Measurements from ENCODE around the gene ZNF213. TPM values are rescaled to one million over a fixed set of nuclear protein-coding genes. Genes with fewer than 3 reads are reported as not detected.
"Not testable (repeated sequence)": the region's sequence is repeated elsewhere in the genome, so short reads cannot be mapped to it uniquely, and the experiment has no call there.

ZNF213 gene
- total and polyA plus RNA-seq, 2 experiments from 2014 or later = 2.9 to 10.4 TPM

GRCh38 chr16:3138342-3138741 is 3.5 kb downstream of the ZNF213 start:
- Mint-ChIP-seq H3K27ac (no peak overlapping the region), H3K36me3 (ENCODE audit: low read depth) (peaks cover 6% of the 10 kb centered on the region), H3K4me3 (no peak overlapping the region), H3K27me3 (ENCODE audit: insufficient read depth, low read depth, poor library complexity) (peaks cover 15% of the 10 kb centered on the region), H3K4me1 (peaks cover 5% of the 10 kb centered on the region; the same call in 2 of the 3 replicates), H3K9me3 (peaks cover 3% of the 10 kb centered on the region; the same call in 2 of the 3 replicates)
- no peak overlapping the region for H3K4me3 ChIP-seq
- peaks cover 16% of the 10 kb centered on the region for H3K79me2 ChIP-seq (replicated peaks; ENCODE audit: insufficient read depth)
- H3F3A ChIP-seq (replicated peaks; ENCODE audit: low read depth) = peaks cover 15% of the 10 kb centered on the region; the same call in 1 of the 2 replicates
- H3K9me2 ChIP-seq (ENCODE audit: insufficient read depth) = no peaks in the 10 kb centered on the region
- peaks cover 10% of the 10 kb centered on the region for H3K4me1 ChIP-seq (ENCODE audit: insufficient read depth)
- H3K4me2 ChIP-seq = no peak overlapping the region
- ATAC-seq (no peak), DNase-seq (ENCODE audit: low spot score) (no peak)
- H3K27me3 ChIP-seq (ENCODE audit: insufficient read depth) = no peaks in the 10 kb centered on the region
- H3K36me3 ChIP-seq (ENCODE audit: insufficient read depth) = no peaks in the 10 kb centered on the region; the same call in 1 of the 2 replicates
- H4K20me1 ChIP-seq (replicated peaks; ENCODE audit: insufficient read depth) = no peaks in the 10 kb centered on the region; the same call in 1 of the 2 replicates
- no peak overlapping the region for H2AFZ ChIP-seq
- TF ChIP-seq STAT1 (IDR thresholded peaks at IDR 0.05; ENCODE audit: unreplicated experiment) (no peak), EZH2 (IDR thresholded peaks at IDR 0.05; ENCODE audit: low read depth, unreplicated experiment) (no peak)
- no peak overlapping the region for H3K27ac ChIP-seq (ENCODE audit: low read depth)

- DNase-seq (ENCODE audit: low spot score) (no peak), ATAC-seq (no peak)
- Histone ChIP-seq H3K27me3 (ENCODE audit: insufficient read depth) (no peaks in the 10 kb centered on the region), H2AFZ (no peak overlapping the region), H3K4me2 (no peak overlapping the region), H4K20me1 (replicated peaks; ENCODE audit: insufficient read depth) (no peaks in the 10 kb centered on the region), H3K36me3 (ENCODE audit: insufficient read depth) (no peaks in the 10 kb centered on the region; the same call in 1 of the 2 replicates), H3K9me2 (ENCODE audit: insufficient read depth) (no peaks in the 10 kb centered on the region), H3K4me3 (no peak overlapping the region), H3K27ac (ENCODE audit: low read depth) (no peak overlapping the region), H3K79me2 (replicated peaks; ENCODE audit: insufficient read depth) (peaks cover 10% of the 10 kb centered on the region), H3K4me1 (ENCODE audit: insufficient read depth) (peaks cover 7% of the 10 kb centered on the region), H3F3A (replicated peaks; ENCODE audit: low read depth) (peaks cover 15% of the 10 kb centered on the region; the same call in 1 of the 2 replicates)
- TF ChIP-seq NANOG (IDR thresholded peaks at IDR 0.05; ENCODE audit: borderline replicate concordance) (no peak), ZNF114 (CRISPR knock-in tag; IDR thresholded peaks at IDR 0.05) (no peak), EZH2 (IDR thresholded peaks at IDR 0.05; ENCODE audit: low read depth, unreplicated experiment) (no peak), CREB1 (CRISPR knock-in tag; IDR thresholded peaks at IDR 0.05; ENCODE audit: low read depth) (no peak), EZH2phosphoT487 (IDR thresholded peaks at IDR 0.05; ENCODE audit: unreplicated experiment) (no peak)
- Mint-ChIP-seq H3K4me3 (no peak overlapping the region; the same call in 2 of the 3 replicates), H3K36me3 (ENCODE audit: low read depth) (peaks cover 6% of the 10 kb centered on the region), H3K27ac (no peak overlapping the region), H3K27me3 (ENCODE audit: insufficient read depth, low read depth, poor library complexity) (peaks cover 15% of the 10 kb centered on the region), H3K9me3 (peaks cover 3% of the 10 kb centered on the region; the same call in 2 of the 3 replicates), H3K4me1 (peaks cover 5% of the 10 kb centered on the region; the same call in 2 of the 3 replicates)
Observed at GRCh38 chr16:3138823-3139426, 4.1 kb downstream of the ZNF213 start.

DNA sequence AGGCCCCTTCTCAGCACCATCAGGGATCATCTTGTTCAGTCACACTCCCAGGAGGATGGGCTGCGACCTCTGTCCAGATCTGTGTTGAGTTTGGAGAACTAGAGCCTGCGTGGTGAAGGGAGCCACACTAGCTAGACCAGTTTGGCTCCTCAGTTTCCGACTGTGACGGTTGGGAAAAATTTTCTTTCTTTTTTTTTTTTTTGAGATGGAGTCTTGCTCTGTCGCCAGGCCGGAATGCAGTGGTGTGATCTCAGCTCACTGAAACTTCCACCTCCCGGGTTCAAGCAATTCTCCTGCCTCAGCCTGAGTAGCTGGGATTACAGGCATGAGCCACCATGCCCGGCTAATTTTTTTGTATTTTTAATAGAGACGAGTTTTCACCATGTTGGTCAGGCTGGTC is 4.7 kb downstream of the ZNF213 start:
- H3K4me3 Mint-ChIP-seq; H3K4me1 ChIP-seq (ENCODE audit: insufficient read depth); H3K4me1 Mint-ChIP-seq; H3K9me2 ChIP-seq (ENCODE audit: insufficient read depth); ATAC-seq; H3K27ac ChIP-seq (ENCODE audit: low read depth); H3K79me2 ChIP-seq (replicated peaks; ENCODE audit: insufficient read depth); H3K36me3 ChIP-seq (ENCODE audit: insufficient read depth); H3K4me2 ChIP-seq; H3K4me3 ChIP-seq; H4K20me1 ChIP-seq (replicated peaks; ENCODE audit: insufficient read depth); H3K27me3 ChIP-seq (ENCODE audit: insufficient read depth); H3K9me3 Mint-ChIP-seq; H2AFZ ChIP-seq; H3K27ac Mint-ChIP-seq; H3K36me3 Mint-ChIP-seq (ENCODE audit: low read depth); DNase-seq (ENCODE audit: low spot score): not testable (repeated sequence)
- peaks cover 15% of the 10 kb centered on the region; the same call in 1 of the 2 replicates for H3F3A ChIP-seq (replicated peaks; ENCODE audit: low read depth)
- peaks cover 15% of the 10 kb centered on the region for H3K27me3 Mint-ChIP-seq (ENCODE audit: insufficient read depth, low read depth, poor library complexity)
